Activated CD8-positive, alpha-beta memory T cell treated with anti-CD3 and anti-CD28 coated beads, Interleukin-2, amount 50 U/mL, for 24 hours (primary cell): Measurements from ENCODE around the gene UXT.
"Not testable (repeated sequence)": the region's sequence is repeated elsewhere in the genome, so short reads cannot be mapped to it uniquely, and the experiment has no call there.

ENCODE experiments used
- DNase-seq: peaks from one replicate; pipeline ENCODE4 v3.0.0-alpha.2; 2020; ENCODE audit errors: extremely low read depth

The UXT gene, protein sequence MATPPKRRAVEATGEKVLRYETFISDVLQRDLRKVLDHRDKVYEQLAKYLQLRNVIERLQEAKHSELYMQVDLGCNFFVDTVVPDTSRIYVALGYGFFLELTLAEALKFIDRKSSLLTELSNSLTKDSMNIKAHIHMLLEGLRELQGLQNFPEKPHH

DNA sequence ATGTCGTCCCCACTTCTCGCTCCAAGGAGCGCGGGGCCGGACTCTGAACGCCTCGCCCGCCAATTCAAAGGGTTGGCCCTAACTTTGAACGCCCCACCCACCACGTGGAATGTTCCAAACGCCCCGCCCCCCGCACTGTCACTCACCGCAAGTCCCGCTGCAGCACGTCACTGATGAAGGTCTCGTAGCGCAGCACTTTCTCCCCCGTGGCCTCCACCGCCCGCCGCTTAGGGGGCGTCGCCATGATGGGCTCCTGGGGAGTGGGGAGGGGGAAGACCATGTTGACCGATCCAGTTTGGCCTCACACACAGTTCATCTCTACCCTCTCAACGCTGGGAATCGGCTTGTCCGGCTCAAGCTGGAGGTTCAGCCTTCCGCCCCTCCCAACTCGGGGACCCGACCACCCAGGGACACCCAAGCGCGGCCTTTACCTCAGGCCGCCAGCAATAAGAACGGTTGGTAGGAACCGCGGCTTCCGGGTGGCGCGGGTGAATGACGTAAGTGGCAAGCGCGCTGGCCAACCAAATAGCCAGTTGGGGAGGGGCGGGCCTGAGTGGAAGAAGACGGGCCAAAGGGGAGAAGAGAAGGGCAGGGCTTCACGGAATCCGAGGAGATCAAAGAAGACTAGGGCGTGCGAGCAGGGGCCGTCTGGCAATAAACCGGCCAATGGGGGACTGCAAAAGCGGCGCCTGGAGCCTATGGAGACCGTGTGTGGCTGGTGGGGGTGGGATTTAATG lies at the start of gene UXT:
TSS of gene UXT (minus strand) at position 497 of the 737 bp plus-strand sequence. CDS start at position 244, 253 bp downstream.
- DNase-seq, result peak; percentile 85

DNA sequence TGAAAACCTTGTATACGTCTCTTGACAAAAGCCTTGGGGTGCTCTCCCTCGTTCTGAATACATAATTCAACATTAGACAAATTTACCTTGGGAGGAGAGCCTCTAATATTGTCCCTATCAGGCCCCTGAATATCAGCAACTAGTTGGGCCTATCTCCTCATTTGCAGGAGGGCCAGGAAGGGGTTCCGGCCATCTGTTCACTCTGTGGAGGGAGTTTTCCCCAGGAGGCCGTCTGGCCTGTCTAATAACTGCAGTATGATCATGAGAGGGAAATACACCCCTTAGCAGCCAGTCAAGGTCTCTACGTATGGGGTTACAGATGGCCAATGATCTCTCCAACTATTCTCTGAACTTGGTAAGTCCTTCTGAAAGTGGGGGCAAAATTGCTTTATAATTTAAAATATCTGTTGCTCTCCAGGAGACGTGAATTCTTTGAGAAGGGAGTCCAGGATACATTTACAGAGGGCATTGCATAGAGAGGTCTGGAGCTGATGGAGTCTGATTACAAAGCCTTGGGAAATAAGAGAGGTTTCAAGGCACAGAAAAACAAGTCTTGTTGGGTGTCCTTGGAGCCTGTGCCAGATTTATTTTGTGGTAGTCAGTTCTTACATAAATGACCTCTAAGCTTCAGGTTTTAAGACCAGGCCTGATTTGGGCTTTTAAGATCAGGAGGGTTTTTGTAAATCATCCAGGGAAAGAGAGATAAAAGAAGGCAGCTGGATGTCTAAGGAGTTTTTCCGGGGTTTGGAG lies 48.2 kb upstream of the UXT start:
- no peak for DNase-seq

DNA sequence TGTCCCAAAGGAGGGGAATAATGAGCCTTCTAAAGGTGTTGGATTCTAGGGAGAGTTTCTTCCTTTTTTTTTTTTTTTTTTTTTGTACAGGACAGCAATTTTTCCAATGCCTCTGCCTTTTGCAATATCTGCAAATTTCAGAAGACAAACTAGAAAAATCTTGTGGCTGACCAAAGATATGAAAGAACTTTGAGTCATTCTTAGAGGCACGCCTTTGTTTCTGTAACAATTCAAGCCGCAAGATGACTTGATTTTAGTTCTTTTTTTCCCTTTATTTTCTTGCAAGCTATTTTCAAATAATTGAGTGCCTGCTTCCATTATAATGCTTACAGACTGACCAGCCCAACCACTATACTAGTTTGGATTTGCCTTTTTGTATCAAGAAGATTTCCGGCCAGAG lies 47.6 kb upstream of the UXT start:
- DNase-seq, result no peak

DNA sequence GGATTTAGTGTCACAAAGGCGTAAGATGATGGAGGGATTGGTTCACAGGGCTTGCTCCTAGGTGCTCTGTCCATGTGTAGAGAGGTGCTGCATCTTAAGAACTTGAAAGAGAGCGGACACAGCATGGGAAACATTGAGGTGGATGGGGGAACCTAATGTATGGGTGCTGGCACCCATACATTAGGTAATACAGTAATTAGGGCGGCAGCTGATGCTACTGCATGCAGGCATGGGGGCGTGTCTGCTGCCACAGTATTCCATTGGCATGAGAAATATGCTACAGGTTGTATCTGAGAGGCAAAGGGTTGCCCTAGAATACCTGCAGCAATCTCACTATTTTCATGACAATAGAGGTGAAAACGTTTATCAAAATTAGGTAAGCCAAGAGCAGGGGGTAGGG lies 45.8 kb upstream of the UXT start:
- no peak for DNase-seq

DNA sequence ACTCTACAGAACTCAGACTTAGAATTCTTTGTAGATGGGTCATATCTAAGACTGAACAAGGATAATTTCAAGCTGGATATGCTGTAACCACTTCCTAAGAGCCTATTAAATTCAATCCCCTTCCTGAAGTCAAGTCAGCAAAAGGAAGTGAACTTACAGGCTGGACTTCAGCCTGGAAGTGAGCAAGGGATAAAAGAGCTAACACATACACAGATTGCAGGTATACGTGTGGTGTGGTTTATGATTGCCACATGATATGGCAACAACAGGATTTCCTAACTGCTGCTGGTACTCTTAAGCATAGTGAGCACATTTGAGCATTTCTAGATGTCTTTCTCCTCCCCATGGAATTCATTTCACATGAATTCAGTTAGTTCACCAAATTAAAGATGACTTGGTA lies 38.2 kb upstream of the UXT start:
- DNase-seq, result no peak

DNA sequence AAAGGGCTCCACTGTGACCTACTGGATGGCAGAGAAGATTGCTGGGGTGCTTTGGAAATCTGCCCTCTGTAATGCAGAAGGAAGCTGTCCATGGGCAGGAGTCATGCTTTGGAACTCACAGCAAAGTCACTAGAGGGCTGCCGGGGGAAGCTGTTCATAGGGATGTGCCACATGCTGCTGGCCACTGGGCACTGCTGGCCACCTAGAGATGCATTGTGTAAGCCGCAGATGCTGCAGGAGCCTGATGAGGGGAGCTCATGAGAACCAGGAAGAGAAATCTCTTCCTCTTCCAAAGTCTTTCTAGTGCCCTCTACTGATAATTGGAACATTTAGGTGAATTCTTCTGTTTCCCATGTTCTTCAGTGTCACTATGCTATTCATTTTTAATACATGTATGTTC lies 31.2 kb upstream of the UXT start:
- DNase-seq, result no peak

DNA sequence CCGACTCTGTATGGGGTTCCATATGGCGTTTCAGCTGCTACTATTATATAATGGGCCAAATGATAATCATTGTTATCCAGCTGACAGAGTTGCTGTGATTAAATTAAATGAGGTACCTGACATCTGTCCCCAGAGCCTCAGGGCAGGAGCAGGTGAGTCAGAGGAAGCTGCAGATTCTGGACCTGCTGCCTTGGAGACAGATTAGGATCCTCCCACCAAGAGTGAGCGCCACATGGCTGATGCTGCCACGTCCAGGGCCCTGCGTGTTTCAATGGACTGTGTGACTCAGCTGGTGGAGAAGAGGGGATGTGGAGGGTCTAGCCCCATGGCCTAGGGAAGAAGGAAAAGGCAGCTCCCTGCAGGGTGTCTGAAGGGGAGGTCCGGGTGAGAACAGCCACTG lies 28.3 kb upstream of the UXT start:
- DNase-seq, result no peak

DNA sequence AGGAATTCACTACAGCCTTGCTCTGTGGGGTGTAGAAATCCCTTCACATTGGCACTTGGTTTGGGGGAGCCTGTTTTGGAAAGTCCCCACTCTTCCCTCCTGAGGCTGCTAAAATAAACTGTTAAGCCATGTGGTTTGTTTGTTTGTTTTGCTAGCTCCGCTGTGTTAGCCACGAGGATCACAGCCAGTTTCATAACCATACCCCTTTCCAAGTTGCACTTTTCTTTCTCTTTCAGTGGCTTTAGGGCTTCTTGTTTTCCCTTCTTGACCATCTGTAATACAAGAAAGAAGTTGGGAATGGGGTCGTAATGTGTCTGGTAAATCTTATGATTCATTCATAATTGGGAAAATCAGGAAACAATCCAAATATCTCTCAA lies 24.8 kb upstream of the UXT start:
- DNase-seq, result no peak

DNA sequence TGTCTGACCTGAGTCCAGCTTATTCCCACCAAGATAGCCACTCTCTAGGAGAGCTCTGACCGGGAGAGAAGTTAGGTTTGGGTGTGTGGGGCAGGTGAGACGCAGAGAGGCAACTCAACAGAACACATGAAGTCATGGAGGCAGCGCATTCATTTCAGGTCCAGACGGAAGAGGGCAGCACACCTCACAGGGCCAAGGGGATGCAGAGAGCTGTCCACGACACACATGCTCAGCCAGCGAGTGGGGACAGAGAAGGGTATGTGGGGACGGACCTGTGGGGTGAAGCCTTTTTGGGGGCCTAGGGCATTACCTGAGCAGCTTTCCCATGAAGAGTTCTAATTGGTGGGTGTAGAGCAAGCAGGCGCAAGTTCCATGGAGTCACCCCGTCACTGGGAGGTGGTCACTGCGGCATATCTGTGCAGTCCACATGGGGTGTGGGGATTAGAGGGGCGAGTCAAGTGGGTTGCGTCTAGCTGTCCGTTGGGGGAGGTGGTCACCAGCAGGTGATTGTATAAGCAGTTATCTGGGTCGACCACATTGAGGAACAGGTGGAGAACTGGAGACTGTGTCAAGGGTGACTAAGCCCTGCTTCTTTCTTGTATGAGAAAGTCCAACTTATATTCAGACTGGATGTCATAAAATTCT lies 24.3 kb upstream of the UXT start:
- no peak for DNase-seq

DNA sequence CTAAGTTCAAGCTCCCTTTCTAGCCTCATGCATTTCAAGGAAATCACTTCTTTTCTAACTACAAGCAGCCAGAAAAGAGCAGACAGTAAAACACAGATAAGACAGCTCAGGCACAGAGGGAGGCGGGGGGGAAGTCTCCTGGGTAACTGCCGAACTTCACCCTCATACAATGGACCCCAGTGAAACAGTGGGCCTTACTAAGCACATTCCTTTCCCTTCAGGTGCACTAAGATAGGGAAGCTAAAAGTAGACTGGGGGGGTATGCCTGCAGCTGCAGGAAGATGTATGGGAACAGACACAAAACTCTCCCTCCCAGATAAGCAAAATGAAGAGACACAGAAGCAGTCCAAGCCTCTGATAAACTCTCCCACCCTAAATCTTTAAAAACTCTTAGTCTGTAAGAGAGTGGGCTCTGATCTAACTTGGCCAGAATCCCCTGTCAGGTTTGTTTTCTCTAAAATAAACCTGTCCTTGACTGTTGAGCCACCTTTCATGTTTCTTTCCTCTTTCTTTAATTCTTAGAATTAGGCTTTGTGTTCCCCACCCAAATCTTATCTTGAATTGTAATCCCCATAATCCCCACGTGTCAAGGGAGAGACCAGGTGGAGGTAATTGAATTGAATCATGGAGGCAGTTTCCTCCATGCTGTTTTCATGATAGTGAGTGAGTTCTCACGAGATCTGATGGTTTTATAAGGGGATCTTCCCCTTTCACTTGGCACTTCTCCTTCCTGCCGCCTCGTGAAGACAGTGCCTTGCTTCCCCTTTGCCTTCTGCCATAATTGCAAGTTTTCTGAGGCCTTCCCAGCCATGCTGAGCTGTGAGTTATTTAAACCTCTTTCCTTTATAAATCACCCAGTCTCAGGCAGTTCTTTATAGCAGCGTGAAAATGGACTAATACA lies 17.2 kb upstream of the UXT start:
- not testable (repeated sequence) for DNase-seq

DNA sequence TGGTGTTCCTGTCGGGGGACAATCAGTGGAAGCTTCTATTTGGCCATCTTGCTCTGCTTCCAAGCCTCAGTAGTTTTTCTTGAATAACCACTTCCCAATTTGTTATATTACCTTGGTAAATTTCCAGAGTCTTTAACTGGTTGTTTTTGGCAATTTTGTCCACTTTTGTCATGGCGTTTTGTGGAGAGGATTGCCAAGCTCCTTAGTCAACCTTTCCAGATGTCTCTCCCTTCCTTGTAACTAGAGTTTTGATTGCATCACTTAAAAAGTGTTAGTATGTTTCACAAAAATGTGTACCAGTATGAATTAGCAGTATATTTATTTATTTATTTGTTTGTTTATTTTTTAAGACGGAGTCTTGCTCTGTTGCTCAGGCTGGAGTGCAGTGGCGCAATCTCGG lies 15.8 kb upstream of the UXT start:
- DNase-seq, result no peak

DNA sequence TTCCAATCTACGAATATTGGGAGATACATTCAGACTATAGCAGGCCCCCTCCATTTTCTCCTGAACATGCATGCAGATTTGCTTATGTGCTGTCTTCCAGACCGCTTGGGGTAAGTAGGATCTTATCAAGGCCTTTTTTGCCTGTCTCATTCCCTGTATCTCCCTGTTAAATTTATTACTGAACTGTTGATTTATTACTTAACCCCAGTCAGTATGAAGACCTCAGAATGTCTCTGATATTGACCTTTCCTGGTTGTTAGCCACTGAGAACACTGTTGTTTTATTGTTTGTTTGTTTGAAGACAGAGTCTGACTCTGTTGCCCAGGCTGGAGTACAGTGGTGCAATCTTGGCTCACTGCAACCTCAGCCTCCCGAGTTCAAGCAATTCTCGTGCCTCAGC lies 6.8 kb upstream of the UXT start:
- DNase-seq, result not testable (repeated sequence)

DNA sequence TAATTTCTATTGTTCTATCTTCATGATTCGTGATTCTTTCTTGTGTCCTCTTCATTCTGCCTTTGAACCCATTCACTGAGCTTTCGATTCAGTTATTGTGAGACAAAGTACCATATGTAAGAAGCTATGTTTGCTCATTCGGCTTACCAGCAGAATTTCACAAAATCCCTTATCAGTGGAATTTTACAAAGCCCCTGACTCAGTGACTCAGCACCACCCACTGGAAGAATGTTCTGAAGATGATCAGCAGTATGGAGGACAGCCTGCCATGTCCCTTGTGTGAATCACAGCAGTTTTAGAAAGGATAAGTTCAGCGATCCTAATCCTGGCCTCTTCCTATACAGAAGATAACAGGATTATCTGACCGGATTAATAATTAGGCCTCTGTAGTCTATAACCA lies 5.8 kb upstream of the UXT start:
- no peak for DNase-seq

DNA sequence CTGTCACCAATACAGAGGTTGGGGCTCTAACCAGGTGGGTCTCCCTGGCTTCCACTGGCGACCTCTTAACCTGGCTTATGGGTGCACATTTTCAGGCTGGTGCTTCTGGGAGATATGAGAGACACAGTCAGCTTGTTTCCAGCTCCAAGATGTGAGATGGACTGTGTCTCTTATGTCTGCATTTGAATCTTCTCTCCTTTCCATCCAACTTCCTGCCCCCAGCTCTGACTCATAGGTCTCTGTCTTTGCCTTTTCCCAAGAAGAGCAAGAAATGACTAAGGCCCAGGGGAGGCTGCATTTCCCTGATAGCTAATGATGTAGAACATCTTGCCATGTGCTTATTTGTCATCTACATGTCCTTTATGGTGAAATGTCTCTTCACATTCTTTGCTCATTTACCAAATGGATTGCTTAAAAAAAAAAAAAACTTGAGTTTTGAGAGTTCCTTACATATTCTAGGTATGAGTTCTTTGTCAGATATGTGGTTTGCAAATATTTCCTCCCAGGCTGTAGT lies 3.2 kb upstream of the UXT start:
- no peak for DNase-seq

DNA sequence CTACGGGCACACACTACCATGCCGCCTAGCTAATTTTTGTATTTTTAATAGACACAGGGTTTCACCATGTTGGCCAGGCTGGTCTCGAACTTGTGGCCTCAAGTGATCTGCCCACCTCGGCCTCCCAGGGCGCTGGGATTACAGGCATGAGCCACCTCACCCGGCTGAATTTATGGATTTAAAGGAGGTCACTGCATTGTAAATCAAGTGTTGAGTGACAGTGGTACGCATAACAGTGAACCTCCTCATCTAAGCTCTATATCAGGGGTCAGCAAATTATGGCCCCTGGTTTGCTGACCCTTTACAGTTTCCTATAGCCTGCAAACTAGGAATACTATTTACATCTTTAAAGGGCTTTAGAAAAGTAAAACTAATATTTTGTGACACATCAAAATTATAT lies 2.6 kb upstream of the UXT start:
- no peak for DNase-seq

DNA sequence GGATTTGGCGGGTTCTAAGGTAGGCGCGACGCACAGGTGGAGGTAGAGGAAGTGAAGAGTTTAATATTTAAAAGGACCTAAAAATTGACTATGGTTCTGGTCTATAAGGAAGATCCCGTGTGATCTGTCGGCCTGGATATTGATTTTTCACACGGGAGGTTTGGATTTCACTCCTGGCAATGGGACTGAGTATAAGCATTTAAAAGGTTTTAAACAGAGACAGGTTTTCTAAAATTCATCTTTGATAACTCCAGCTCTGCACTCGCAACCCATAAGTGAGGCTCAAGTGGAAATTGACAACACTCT lies 394 bp upstream of the UXT start:
- DNase-seq, result no peak

DNA sequence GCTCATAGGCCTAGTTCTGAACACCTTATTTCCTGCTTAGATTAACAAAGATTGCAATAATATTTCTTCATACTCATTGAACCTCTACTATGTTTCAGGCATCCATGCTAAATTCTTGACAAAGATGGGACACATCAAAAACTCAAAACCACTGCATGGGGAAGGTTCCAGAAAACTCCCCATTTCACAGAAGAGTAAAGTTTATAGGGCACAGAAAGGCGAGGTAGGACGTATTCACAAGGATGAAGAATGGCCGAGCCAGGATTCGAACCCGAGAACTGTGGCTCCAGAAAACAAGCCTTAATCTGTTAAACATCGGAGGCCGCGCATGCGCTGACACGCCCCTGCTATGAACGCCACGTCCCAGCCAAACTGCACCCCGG lies 688 bp downstream of the UXT start:
- DNase-seq, result no peak

DNA sequence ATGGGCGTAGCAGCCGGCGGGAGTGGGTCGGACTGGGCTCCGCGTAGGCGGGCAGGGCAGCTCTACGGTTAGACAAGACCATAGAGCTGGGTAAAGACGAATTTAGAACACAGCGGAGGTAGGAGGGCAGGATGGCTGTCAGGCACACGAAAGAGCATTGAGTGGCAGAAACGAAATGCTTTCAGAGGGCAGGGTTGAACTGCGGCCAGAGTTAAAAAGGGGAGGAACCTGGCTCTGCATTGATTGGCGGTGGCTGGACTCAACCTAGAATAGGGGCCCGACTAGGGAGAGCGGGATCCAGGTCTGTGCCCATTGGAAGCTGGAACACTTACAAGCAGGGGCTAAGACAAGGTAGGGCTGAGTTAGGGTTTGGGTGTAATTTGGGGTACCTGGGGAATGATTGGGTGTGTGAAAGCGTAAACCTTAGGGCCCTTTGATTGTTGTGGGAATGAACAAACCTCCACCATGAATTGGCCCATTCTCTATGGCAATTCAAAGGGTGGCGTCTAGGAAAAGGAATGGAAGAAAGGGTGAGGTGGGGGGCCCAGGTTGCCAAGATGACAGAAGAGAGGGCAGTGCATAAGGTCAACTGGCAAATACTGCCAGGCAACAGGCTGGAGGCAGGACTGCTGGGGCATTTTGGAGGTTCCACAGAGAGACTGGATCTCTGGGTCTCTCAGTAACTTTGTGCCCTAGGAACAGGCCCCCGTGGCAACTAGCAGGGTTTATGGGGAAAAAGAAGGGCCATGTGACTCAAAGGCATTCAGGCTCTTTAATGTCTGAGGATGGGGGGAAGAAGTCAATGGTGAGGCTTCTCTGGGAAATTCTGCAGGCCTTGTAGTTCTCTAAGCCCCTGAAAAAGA lies 7.7 kb downstream of the UXT start:
- no peak for DNase-seq

DNA sequence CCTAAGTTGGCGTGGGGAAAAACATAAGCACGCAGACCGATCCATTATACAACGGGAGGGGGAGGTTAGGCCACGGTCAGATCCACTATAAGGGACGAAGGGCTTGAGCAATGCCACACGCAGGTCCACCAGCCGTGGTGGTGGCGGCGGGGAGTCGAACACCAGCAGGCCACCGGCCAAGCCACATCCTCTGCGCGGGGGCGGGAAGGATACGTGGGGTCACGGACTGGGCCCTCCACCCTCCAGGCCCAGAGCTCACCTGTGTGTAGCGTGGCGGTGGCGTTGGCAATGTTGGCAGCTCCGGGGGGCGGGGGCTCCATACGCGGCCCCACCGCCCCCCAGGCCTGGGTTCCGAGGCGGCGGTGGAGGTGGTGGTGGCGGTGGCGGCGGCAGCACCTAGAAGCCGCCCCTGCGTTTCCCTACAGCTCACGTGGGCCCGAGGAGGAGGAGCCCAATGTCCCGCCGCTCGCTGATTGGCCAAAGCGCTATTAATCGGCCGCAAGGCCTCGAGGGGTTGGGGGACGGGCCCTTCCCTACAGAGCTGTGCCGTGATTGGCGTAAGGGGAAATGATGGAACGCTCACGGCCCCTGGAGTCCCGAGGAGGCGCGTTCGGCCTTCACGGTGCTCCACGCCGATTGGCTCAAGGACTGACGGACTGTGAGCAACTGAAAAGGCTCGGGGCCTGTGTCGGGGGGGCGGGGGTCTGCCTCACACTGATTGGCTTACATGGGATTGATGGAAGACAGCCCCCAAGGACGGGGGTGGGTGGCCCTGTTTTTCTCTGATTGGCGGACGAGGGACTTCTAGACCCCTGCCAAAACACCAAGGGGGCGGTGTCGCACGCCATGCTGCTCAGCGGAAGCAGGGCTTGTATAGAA lies 8.6 kb downstream of the UXT start, which contains the start of gene ELK1:
TSS of gene ELK1 (minus strand) at position 400 of the 879 bp plus-strand sequence. CDS start 9,122 bp downstream, outside the sequence.
- peak; percentile 60 for DNase-seq

DNA sequence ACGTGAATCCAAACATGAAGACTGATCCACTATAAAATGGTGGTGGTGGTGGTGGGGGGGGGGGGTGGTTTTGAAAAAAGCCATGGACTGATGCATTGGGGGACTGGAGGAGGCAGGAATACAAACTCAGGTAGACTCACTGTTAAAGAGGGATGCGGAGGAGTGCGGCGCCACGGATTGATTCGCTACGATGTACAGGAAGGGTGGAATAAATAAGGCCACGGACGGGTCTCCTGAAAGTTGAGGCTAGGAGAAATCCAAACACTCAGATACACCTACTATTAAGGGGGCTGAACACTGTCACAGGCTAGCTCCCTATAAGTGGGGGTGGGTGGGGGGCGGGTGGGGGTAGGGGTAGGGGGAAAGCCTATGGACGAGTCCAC lies 9.2 kb downstream of the UXT start:
- no peak for DNase-seq
